Progenitor cell of endocrine pancreas (in vitro differentiated cells): ENCODE measurements around the gene EXD1. TPM values are rescaled to one million over a fixed set of nuclear protein-coding genes. Genes with fewer than 3 reads are reported as not detected.

Experiments
- DNase-seq: peaks from one replicate; pipeline ENCODE4 v3.0.0; 2021; ENCODE audit warnings: low spot score; ENCODE audit not compliant: unreplicated experiment
- H3K27ac Mint-ChIP-seq: 2 replicates; pipeline ENCODE4 v1.8.0; 2021; ENCODE audit warnings: mild to moderate bottlenecking, moderate library complexity, mixed read lengths
- H3K27me3 Mint-ChIP-seq: 2 replicates; pipeline ENCODE4 v1.8.0; 2021; ENCODE audit warnings: mixed read lengths
- H3K36me3 Mint-ChIP-seq: 2 replicates; pipeline ENCODE4 v1.8.0; 2022; ENCODE audit warnings: mixed read lengths; ENCODE audit not compliant: insufficient read depth
- H3K4me1 Mint-ChIP-seq: 2 replicates; pipeline ENCODE4 v1.8.0; 2021; ENCODE audit warnings: low read depth, mixed read lengths
- H3K4me3 Mint-ChIP-seq: 2 replicates; pipeline ENCODE4 v1.8.0; 2021; ENCODE audit warnings: low read depth, mild to moderate bottlenecking, moderate library complexity, mixed read lengths
- H3K9me3 Mint-ChIP-seq: 2 replicates; pipeline ENCODE4 v1.8.0; 2021; ENCODE audit warnings: low read depth, mixed read lengths
- CTCF ChIP-seq: fragments of 200-600 bp; sonication (generic); IDR thresholded peaks from one replicate; pipeline ENCODE4 v1.5.0; 2021; ENCODE audit warnings: antibody characterized with exemption, mild to moderate bottlenecking; ENCODE audit not compliant: unreplicated experiment
- total RNA-seq: library from RNA; stranded (reverse); gene quantifications from 2 replicates; pipeline ENCODE4 v1.2.1, GENCODE V29; 2021

The EXD1 gene
- total RNA-seq, 1 donor from 2014 or later: not detected

DNA sequence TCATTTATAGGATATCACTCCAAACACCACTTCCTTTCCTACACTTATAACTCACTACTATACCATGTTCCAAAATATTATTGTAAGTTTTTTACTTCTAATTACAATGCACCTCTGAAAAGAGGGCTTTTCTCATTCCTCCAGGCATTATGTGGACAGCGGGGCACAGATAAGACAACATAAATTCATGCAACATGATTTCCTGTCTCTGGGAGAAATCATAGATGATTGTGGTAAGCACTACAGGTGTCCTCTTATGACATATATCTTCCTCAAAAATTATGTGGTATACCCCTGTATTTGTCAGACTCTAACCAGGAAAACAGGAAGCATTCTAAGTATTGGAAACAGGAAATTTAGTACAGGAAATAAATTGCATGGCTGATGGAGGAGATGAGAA is 68.8 kb downstream of the EXD1 start:
- no peaks in the 10 kb centered on the region for H3K27me3 Mint-ChIP-seq
- no peaks in the 10 kb centered on the region for H3K4me1 Mint-ChIP-seq
- H3K27ac Mint-ChIP-seq: no peak overlapping the region
- no peak for DNase-seq
- H3K36me3 Mint-ChIP-seq: no peaks in the 10 kb centered on the region
- no peaks in the 10 kb centered on the region for H3K9me3 Mint-ChIP-seq
- TF ChIP-seq CTCF: no peak
- no peak overlapping the region for H3K4me3 Mint-ChIP-seq

DNA sequence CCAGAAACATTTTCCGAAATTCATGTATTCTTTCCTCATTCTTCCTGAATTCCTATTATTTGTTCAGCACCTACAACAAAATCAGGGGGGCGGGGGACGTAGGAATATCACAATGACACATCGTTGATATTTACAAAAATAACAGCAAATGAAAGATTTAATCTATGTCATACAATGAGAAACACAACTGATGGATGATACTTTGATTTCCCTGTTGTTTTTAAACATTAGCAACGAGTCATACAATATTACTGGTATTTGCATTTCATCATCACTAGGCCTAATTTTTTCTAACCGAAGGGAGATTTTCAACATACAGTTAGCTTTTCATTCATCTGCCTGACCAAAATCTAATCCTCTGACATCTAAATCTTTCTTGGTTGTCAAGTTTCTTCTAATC is 69.2 kb downstream of the EXD1 start:
- Mint-ChIP-seq H3K4me3 (no peak overlapping the region), H3K27ac (no peak overlapping the region), H3K36me3 (no peaks in the 10 kb centered on the region)

GRCh38 chr15:41160639-41161315 is 69.8 kb downstream of the EXD1 start:
- H3K4me1 Mint-ChIP-seq: no peaks in the 10 kb centered on the region
- no peak for TF ChIP-seq CTCF
- no peak overlapping the region for H3K27ac Mint-ChIP-seq
- H3K9me3 Mint-ChIP-seq: no peaks in the 10 kb centered on the region
- no peak for DNase-seq
- no peaks in the 10 kb centered on the region for H3K36me3 Mint-ChIP-seq
- no peaks in the 10 kb centered on the region for H3K27me3 Mint-ChIP-seq
- no peak overlapping the region for H3K4me3 Mint-ChIP-seq

More for the DNA sequence above, 69.2 kb downstream of the EXD1 start:
- no peak for DNase-seq
- TF ChIP-seq CTCF: no peak
- H3K9me3 Mint-ChIP-seq: no peaks in the 10 kb centered on the region
- no peaks in the 10 kb centered on the region for H3K4me1 Mint-ChIP-seq
- H3K27me3 Mint-ChIP-seq: no peaks in the 10 kb centered on the region

- no peak for TF ChIP-seq CTCF
- no peaks in the 10 kb centered on the region for H3K4me1 Mint-ChIP-seq
- no peaks in the 10 kb centered on the region for H3K27me3 Mint-ChIP-seq
- DNase-seq: no peak
- no peak overlapping the region for H3K27ac Mint-ChIP-seq
- no peaks in the 10 kb centered on the region for H3K36me3 Mint-ChIP-seq
- H3K9me3 Mint-ChIP-seq: no peaks in the 10 kb centered on the region
- H3K4me3 Mint-ChIP-seq: no peak overlapping the region
Observed at GRCh38 chr15:41154412-41154811, 76.1 kb downstream of the EXD1 start.

GRCh38 chr15:41153733-41154132 is 76.8 kb downstream of the EXD1 start:
- H3K27me3 Mint-ChIP-seq: no peaks in the 10 kb centered on the region
- H3K9me3 Mint-ChIP-seq: no peaks in the 10 kb centered on the region
- H3K27ac Mint-ChIP-seq: no peak overlapping the region
- H3K4me1 Mint-ChIP-seq: peaks cover 2% of the 10 kb centered on the region
- DNase-seq: no peak
- H3K4me3 Mint-ChIP-seq: no peak overlapping the region
- no peaks in the 10 kb centered on the region for H3K36me3 Mint-ChIP-seq
- no peak for TF ChIP-seq CTCF
